HCT116 (cell line): ENCODE results near the gene CACNA1A. TPM values are rescaled to one million over a fixed set of nuclear protein-coding genes. Genes with fewer than 3 reads are reported as not detected.

ENCODE experiments used
- ATAC-seq: fragments of 200-7000 bp; cut with Tn5 transposase; 2 replicates; pipeline ENCODE4 v1.9.1; 2020; ENCODE audit warnings: mild to moderate bottlenecking, moderate library complexity
- BruUV-seq: library from RNA; stranded (reverse); fragments of 400-500 nt; replicated peaks from 2 replicates; lab custom pipeline; 2021; lab: Mats Ljungman, UMichigan
- CTCF ChIA-PET: fragments of 300-600 bp; sonication (Branson Sonifier 250); formaldehyde crosslinking; loops from one replicate; lab custom pipeline; 2021; ENCODE audit warnings: antibody characterized with exemption; lab: Charles Lee
- POLR2A ChIA-PET: fragments of 300-600, 350-600 bp; sonication (Branson Sonifier 250); formaldehyde crosslinking; loops from one replicate; lab custom pipeline; 2021; ENCODE audit warnings: antibody characterized with exemption; lab: Charles Lee
- RAD21 ChIA-PET, 2 experiments: fragments of 300-600 bp; sonication (Branson Sonifier 250); formaldehyde crosslinking; loops; one replicate each; lab custom pipeline; 2023; ENCODE audit warnings: low total read pairs in 2 of 2; ENCODE audit not compliant: uncharacterized antibody in 2 of 2, unreplicated experiment in 2 of 2, low non-redundant PET in 1 of 2; lab: Charles Lee
- DNase-seq: peaks from one replicate; pipeline ENCODE4 v3.0.0-alpha.2; 2010; ENCODE audit warnings: low read depth, low spot score
- H2AFZ ChIP-seq: fragments of 200-600 bp; shearing (Covaris generic), sonication (generic); 2 replicates; pipeline ENCODE4 v1.6.1; 2017; ENCODE audit warnings: low read depth, mixed run types, mixed read lengths, antibody characterized with exemption, low read length; ENCODE audit not compliant: poor library complexity, severe bottlenecking
- H3K27ac ChIP-seq: 2 replicates; pipeline ENCODE4 v1.5.1; 2012; ENCODE audit warnings: low read depth, low read length
- H3K27me3 ChIP-seq: fragments of 200-600 bp; sonication (generic); 2 replicates; pipeline ENCODE4 v1.6.1; 2016; ENCODE audit warnings: mixed run types, low read length, mixed read lengths; ENCODE audit not compliant: insufficient read depth
- H3K36me3 ChIP-seq, 2 experiments: fragments of 200-500 bp in 1 of 2; fragments of 200-600 bp in 1 of 2; sonication (Bioruptor generic) in 1 of 2; sonication (generic) in 1 of 2; 2 replicates each; pipeline versions ENCODE4 v1.5.1 to v1.6.1; 2014 to 2016; ENCODE audit warnings: low read length in 2 of 2, inconsistent platforms in 1 of 2, mixed read lengths in 1 of 2, mixed run types in 1 of 2; ENCODE audit not compliant: insufficient read depth in 2 of 2, control insufficient read depth in 1 of 2
- H3K4me1 ChIP-seq, 2 experiments: fragments of 200-600 bp in 1 of 2; sonication (generic) in 1 of 2; 2 replicates each; pipeline versions ENCODE4 v1.5.1 to v1.6.1; 2012 to 2017; ENCODE audit warnings: low read length in 2 of 2, inconsistent platforms in 1 of 2, mild to moderate bottlenecking in 1 of 2, mixed read lengths in 1 of 2, mixed run types in 1 of 2, moderate library complexity in 1 of 2; ENCODE audit not compliant: insufficient read depth in 2 of 2, control insufficient read depth in 1 of 2
- H3K4me2 ChIP-seq: fragments of 200-600 bp; sonication (generic); 2 replicates; pipeline ENCODE4 v1.6.1; 2017; ENCODE audit warnings: mixed run types, low read length, mixed read lengths
- H3K4me3 ChIP-seq, 2 experiments: fragments of 200-600 bp in 1 of 2; sonication (generic) in 1 of 2; replicated peaks in 1 of 2; 2 replicates each; pipeline ENCODE4 v1.5.1; 2011 to 2016; ENCODE audit warnings: low read length in 2 of 2, control low read depth in 1 of 2, low read depth in 1 of 2, mild to moderate bottlenecking in 1 of 2, mixed read lengths in 1 of 2, mixed run types in 1 of 2
- H3K79me2 ChIP-seq: fragments of 200-600 bp; sonication (generic); 2 replicates; pipeline ENCODE4 v1.6.1; 2017; ENCODE audit warnings: mild to moderate bottlenecking, mixed run types, low read length, moderate library complexity, mixed read lengths; ENCODE audit not compliant: insufficient read depth
- H3K9ac ChIP-seq: fragments of 200-600 bp; sonication (generic); 2 replicates; pipeline ENCODE4 v1.6.1; 2016; ENCODE audit warnings: low read length, mixed read lengths
- H3K9me2 ChIP-seq: fragments of 200-600 bp; sonication (generic), shearing (Covaris generic); 2 replicates; pipeline ENCODE4 v1.6.1; 2017; ENCODE audit warnings: mixed run types, mild to moderate bottlenecking, moderate library complexity; ENCODE audit not compliant: insufficient read depth
- H3K9me3 ChIP-seq, 2 experiments: fragments of 200-500 bp in 1 of 2; fragments of 200-600 bp in 1 of 2; sonication (Bioruptor generic) in 1 of 2; sonication (generic) in 1 of 2; 2 replicates each; pipeline ENCODE4 v1.6.1; 2014 to 2017; ENCODE audit warnings: low read length in 2 of 2, mixed read lengths in 2 of 2, inconsistent platforms in 1 of 2, low read depth in 1 of 2, mild to moderate bottlenecking in 1 of 2, mixed run types in 1 of 2, moderate library complexity in 1 of 2; ENCODE audit not compliant: control insufficient read depth in 1 of 2, insufficient read depth in 1 of 2
- H4K20me1 ChIP-seq: fragments of 200-600 bp; sonication (generic), shearing (Covaris generic); 2 replicates; pipeline ENCODE4 v1.6.1; 2017; ENCODE audit warnings: mixed run types, mild to moderate bottlenecking, moderate library complexity; ENCODE audit not compliant: insufficient read depth
- ATF3 ChIP-seq: IDR thresholded peaks from 2 replicates; pipeline ENCODE4 v1.6.1; 2012
- CTCF ChIP-seq, 3 experiments: fragments of 200-600 bp in 1 of 3; sonication (generic) in 1 of 3; IDR thresholded peaks in 2 of 3; conservative IDR thresholded peaks in 1 of 3; 2 replicates each; pipeline ENCODE4 v1.5.1; 2012 to 2017; ENCODE audit warnings: low read depth in 2 of 3, low read length in 2 of 3, antibody characterized with exemption in 1 of 3, borderline replicate concordance in 1 of 3, control low read depth in 1 of 3, mild to moderate bottlenecking in 1 of 3, mixed read lengths in 1 of 3, mixed run types in 1 of 3, moderate library complexity in 1 of 3; ENCODE audit not compliant: insufficient read depth in 1 of 3
- ELF1 ChIP-seq: IDR thresholded peaks from 2 replicates; pipeline ENCODE4 v1.6.1; 2012; ENCODE audit warnings: low read depth, borderline replicate concordance
- EZH2 ChIP-seq: fragments of 200-600 bp; sonication (generic); IDR thresholded peaks from 2 replicates; pipeline ENCODE4 v1.6.1; 2017; ENCODE audit warnings: antibody characterized with exemption, mixed run types
- FOSL1 ChIP-seq: IDR thresholded peaks from 2 replicates; pipeline ENCODE4 v1.6.1; 2012; ENCODE audit warnings: low read depth
- JUND ChIP-seq: IDR thresholded peaks from 2 replicates; pipeline ENCODE4 v1.6.1; 2012
- MAX ChIP-seq: IDR thresholded peaks from 2 replicates; pipeline ENCODE4 v1.6.1; 2012
- POLR2A ChIP-seq: IDR thresholded peaks from 2 replicates; pipeline ENCODE4 v1.7.0; 2011; ENCODE audit warnings: borderline replicate concordance; ENCODE audit not compliant: insufficient read depth, insufficient read length; ENCODE audit errors: extremely low read depth
- POLR2AphosphoS5 ChIP-seq: IDR thresholded peaks from 2 replicates; pipeline ENCODE4 v1.6.1; 2011; ENCODE audit warnings: mild to moderate bottlenecking, low read depth, low read length, moderate library complexity
- RAD21 ChIP-seq: IDR thresholded peaks from 2 replicates; pipeline ENCODE4 v1.6.1; 2012; ENCODE audit warnings: low read depth, mild to moderate bottlenecking
- SIN3A ChIP-seq: IDR thresholded peaks from 2 replicates; pipeline ENCODE4 v1.6.1; 2012; ENCODE audit warnings: low read depth
- SP1 ChIP-seq: IDR thresholded peaks from 2 replicates; pipeline ENCODE4 v1.6.1; 2012; ENCODE audit warnings: low read depth
- SRF ChIP-seq: IDR thresholded peaks from 2 replicates; pipeline ENCODE4 v1.6.1; 2012; ENCODE audit warnings: low read depth
- TCF7L2 ChIP-seq: IDR thresholded peaks from 2 replicates; pipeline ENCODE4 v1.7.0; 2011; ENCODE audit warnings: borderline replicate concordance, inconsistent platforms; ENCODE audit not compliant: insufficient read depth, insufficient read length; ENCODE audit errors: extremely low read depth
- YY1 ChIP-seq: IDR thresholded peaks from 2 replicates; pipeline ENCODE4 v1.6.1; 2011; ENCODE audit warnings: low read length, low read depth, moderate library complexity, mild to moderate bottlenecking; ENCODE audit not compliant: insufficient replicate concordance; ENCODE audit errors: extremely low read depth
- ZFX ChIP-seq: fragments of 450-650 bp; IDR thresholded peaks from 2 replicates; pipeline ENCODE4 v1.6.1; 2017
- ZNF274 ChIP-seq: fragments of 200-500 bp; sonication (Bioruptor generic); IDR thresholded peaks from 2 replicates; pipeline ENCODE4 v1.6.1; 2014; ENCODE audit warnings: mild to moderate bottlenecking, low read depth, low read length, inconsistent platforms
- intact Hi-C: fragments of 100-400 bp; cut with micrococcal nuclease; formaldehyde crosslinking; loops from 2 replicates; pipeline ENCODE4 v1.10.0; 2022
- total RNA-seq: library from RNA; stranded (reverse); gene quantifications from one replicate; pipeline ENCODE4 v1.2.1, GENCODE V29; 2021; ENCODE audit not compliant: unreplicated experiment
- TF ChIP-seq, protein P1 (sequence below): IDR thresholded peaks from 2 replicates; pipeline ENCODE4 v1.6.1; 2012; ENCODE audit warnings: low read depth
- TF ChIP-seq, protein P2 (sequence below): IDR thresholded peaks from 2 replicates; pipeline ENCODE4 v1.6.1; 2011; ENCODE audit warnings: mild to moderate bottlenecking, low read length, moderate library complexity; ENCODE audit not compliant: insufficient replicate concordance; ENCODE audit errors: extremely low read depth

Gene CACNA1A
- total RNA-seq, 1 experiment from 2014 or later = 7.5 TPM

DNA sequence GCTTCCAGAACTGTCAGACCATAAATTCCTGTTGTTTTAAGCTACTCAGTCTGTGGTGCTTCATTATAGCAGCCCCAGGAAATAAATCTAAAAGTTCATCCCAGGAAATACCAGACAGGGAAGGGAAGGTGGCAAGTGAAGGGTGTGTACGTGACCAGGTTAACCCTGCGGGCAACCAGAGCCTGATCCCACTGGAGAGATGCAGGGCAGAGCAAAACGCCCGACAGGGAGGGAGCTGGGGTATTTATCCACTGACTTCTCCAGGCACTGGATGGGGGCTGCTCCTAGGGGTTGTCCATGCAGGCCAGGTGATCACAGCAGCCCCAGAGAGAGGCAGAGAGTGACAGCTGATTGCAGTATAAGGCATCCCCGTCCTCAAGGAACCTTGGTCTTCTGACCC, 150.9 kb downstream of the CACNA1A start:
- ChIA-PET CTCF (no interaction called here), RAD21 (no interaction called here), POLR2A (no interaction called here)
- H3K27ac ChIP-seq = no peak overlapping the region
- H4K20me1 ChIP-seq = no peaks in the 10 kb centered on the region
- no peaks in the 10 kb centered on the region for H3K9me2 ChIP-seq
- ATAC-seq (no peak), DNase-seq (no peak)
- peaks cover 5 to 6% of the 10 kb centered on the region in 2 experiments; a peak in 2 of 4 replicates for H3K9me3 ChIP-seq
- TF ChIP-seq TCF7L2 (no peak), ZNF274 (no peak), ELF1 (no peak), POLR2AphosphoS5 (no peak), MAX (no peak), YY1 (no peak), SP1 (no peak), JUND (no peak), ATF3 (no peak), CTCF (IDR thresholded peaks at IDR 0.05 in 2 of 3, conservative IDR thresholded peaks at IDR 0.05 in 1 of 3; ENCODE audit: borderline replicate concordance in 1 of 3, insufficient read depth in 1 of 3, low read depth in 2 of 3, low read length in 2 of 3) (no peak), SRF (no peak), RAD21 (no peak), POLR2A (no peak), SIN3A (no peak), ZFX (no peak), EZH2 (no peak), FOSL1 (no peak)
- TF ChIP-seq, protein P1, sequence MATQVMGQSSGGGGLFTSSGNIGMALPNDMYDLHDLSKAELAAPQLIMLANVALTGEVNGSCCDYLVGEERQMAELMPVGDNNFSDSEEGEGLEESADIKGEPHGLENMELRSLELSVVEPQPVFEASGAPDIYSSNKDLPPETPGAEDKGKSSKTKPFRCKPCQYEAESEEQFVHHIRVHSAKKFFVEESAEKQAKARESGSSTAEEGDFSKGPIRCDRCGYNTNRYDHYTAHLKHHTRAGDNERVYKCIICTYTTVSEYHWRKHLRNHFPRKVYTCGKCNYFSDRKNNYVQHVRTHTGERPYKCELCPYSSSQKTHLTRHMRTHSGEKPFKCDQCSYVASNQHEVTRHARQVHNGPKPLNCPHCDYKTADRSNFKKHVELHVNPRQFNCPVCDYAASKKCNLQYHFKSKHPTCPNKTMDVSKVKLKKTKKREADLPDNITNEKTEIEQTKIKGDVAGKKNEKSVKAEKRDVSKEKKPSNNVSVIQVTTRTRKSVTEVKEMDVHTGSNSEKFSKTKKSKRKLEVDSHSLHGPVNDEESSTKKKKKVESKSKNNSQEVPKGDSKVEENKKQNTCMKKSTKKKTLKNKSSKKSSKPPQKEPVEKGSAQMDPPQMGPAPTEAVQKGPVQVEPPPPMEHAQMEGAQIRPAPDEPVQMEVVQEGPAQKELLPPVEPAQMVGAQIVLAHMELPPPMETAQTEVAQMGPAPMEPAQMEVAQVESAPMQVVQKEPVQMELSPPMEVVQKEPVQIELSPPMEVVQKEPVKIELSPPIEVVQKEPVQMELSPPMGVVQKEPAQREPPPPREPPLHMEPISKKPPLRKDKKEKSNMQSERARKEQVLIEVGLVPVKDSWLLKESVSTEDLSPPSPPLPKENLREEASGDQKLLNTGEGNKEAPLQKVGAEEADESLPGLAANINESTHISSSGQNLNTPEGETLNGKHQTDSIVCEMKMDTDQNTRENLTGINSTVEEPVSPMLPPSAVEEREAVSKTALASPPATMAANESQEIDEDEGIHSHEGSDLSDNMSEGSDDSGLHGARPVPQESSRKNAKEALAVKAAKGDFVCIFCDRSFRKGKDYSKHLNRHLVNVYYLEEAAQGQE = no peak
- TF ChIP-seq, protein P2, sequence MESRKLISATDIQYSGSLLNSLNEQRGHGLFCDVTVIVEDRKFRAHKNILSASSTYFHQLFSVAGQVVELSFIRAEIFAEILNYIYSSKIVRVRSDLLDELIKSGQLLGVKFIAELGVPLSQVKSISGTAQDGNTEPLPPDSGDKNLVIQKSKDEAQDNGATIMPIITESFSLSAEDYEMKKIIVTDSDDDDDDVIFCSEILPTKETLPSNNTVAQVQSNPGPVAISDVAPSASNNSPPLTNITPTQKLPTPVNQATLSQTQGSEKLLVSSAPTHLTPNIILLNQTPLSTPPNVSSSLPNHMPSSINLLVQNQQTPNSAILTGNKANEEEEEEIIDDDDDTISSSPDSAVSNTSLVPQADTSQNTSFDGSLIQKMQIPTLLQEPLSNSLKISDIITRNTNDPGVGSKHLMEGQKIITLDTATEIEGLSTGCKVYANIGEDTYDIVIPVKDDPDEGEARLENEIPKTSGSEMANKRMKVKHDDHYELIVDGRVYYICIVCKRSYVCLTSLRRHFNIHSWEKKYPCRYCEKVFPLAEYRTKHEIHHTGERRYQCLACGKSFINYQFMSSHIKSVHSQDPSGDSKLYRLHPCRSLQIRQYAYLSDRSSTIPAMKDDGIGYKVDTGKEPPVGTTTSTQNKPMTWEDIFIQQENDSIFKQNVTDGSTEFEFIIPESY = no peak
- no peak overlapping the region for H3K9ac ChIP-seq
- no peaks in the 10 kb centered on the region for H3K79me2 ChIP-seq
- H3K4me3 ChIP-seq = no peak overlapping the region
- H3K36me3 ChIP-seq = no peaks in the 10 kb centered on the region
- H2AFZ ChIP-seq = no peak overlapping the region
- no peak overlapping the region for H3K4me2 ChIP-seq
- no peaks in the 10 kb centered on the region for H3K27me3 ChIP-seq
- no peaks in the 10 kb centered on the region for H3K4me1 ChIP-seq
- no TSS peak for BruUV-seq
- intact Hi-C loops = loop anchor here (2.0 kb wide), 1 partner anchor 53 kb away; no protein-coding TSS in a partner anchor
